Activated CD8-positive, alpha-beta T cell treated with anti-CD3 and anti-CD28 coated beads, Interleukin-2, amount 10 ng/mL, durations not matched to agents 7 days and 5 days (primary cell): ENCODE data around the gene HMG20A. TPM values are rescaled to one million over a fixed set of nuclear protein-coding genes. Genes with fewer than 3 reads are reported as not detected.

Source experiments
- ATAC-seq: fragments of 150-1000 bp; cut with Tn5 transposase; one replicate; pipeline ENCODE4 v1.10.0; 2021; ENCODE audit warnings: moderate library complexity
- CTCF ChIA-PET: fragments of 350-600 bp; sonication (Branson Sonifier 250); formaldehyde crosslinking; loops from one replicate; lab custom pipeline; 2021; ENCODE audit warnings: antibody characterized with exemption; lab: Charles Lee
- POLR2A ChIA-PET: fragments of 350-600 bp; sonication (Branson Sonifier 250); formaldehyde crosslinking; loops from one replicate; lab custom pipeline; 2021; ENCODE audit warnings: antibody characterized with exemption; lab: Charles Lee
- DNase-seq: peaks from one replicate; pipeline ENCODE4 v3.0.0-alpha.2; 2020
- H3K27ac Mint-ChIP-seq: one replicate; pipeline ENCODE4 v1.8.0; 2021; ENCODE audit warnings: mild to moderate bottlenecking, mixed read lengths
- H3K27me3 Mint-ChIP-seq: one replicate; pipeline ENCODE4 v1.8.0; 2021; ENCODE audit warnings: low read depth, mixed read lengths
- H3K36me3 Mint-ChIP-seq: one replicate; pipeline ENCODE4 v1.8.0; 2021; ENCODE audit warnings: low read depth, mixed read lengths
- H3K4me1 Mint-ChIP-seq: one replicate; pipeline ENCODE4 v1.8.0; 2021; ENCODE audit warnings: low read depth, mixed read lengths
- H3K4me3 Mint-ChIP-seq: one replicate; pipeline ENCODE4 v1.8.0; 2021; ENCODE audit warnings: mild to moderate bottlenecking, mixed read lengths
- H3K9me3 Mint-ChIP-seq: one replicate; pipeline ENCODE4 v1.8.0; 2022; ENCODE audit warnings: mixed read lengths; ENCODE audit not compliant: insufficient read depth
- total RNA-seq, 2 experiments: library from RNA; stranded (reverse); gene quantifications; one replicate each; pipeline ENCODE4 v1.2.3, GENCODE V29; 2021

HMG20A gene
- total RNA-seq, 2 experiments from 2014 or later, result 47.5 to 51.7 TPM

GRCh38 chr15:77513226-77513625 lies 92.5 kb downstream of the HMG20A start:
- ChIA-PET CTCF (no interaction called here), POLR2A (no interaction called here)
- peaks cover 7% of the 10 kb centered on the region for H3K4me1 Mint-ChIP-seq
- H3K27ac Mint-ChIP-seq, result no peak overlapping the region
- no peaks in the 10 kb centered on the region for H3K27me3 Mint-ChIP-seq
- no peak overlapping the region for H3K4me3 Mint-ChIP-seq
- no peaks in the 10 kb centered on the region for H3K36me3 Mint-ChIP-seq
- H3K9me3 Mint-ChIP-seq, result no peaks in the 10 kb centered on the region
- no peak for DNase-seq
- no peak for ATAC-seq

- H3K4me1 Mint-ChIP-seq, result no peaks in the 10 kb centered on the region
- H3K27ac Mint-ChIP-seq, result no peak overlapping the region
- ChIA-PET CTCF (interaction anchor here (1.4 kb wide), 1 partner anchor 18 kb away, joined by 4 read pairs; no protein-coding TSS in a partner anchor), POLR2A (no interaction called here)
- H3K9me3 Mint-ChIP-seq, result no peaks in the 10 kb centered on the region
- H3K4me3 Mint-ChIP-seq, result no peak overlapping the region
- H3K27me3 Mint-ChIP-seq, result no peaks in the 10 kb centered on the region
- H3K36me3 Mint-ChIP-seq, result no peaks in the 10 kb centered on the region
- no peak for DNase-seq
- ATAC-seq, result no peak
Observed at GRCh38 chr15:77514641-77515402, 94.1 kb downstream of the HMG20A start.

GRCh38 chr15:77515613-77516012 lies 94.9 kb downstream of the HMG20A start:
- Mint-ChIP-seq H3K4me3 (no peak overlapping the region), H3K27me3 (no peaks in the 10 kb centered on the region), H3K36me3 (no peaks in the 10 kb centered on the region), H3K27ac (no peak overlapping the region), H3K9me3 (no peaks in the 10 kb centered on the region), H3K4me1 (no peaks in the 10 kb centered on the region)
- ChIA-PET CTCF (no interaction called here), POLR2A (no interaction called here)
- ATAC-seq (no peak), DNase-seq (no peak)

GRCh38 chr15:77516076-77516475 lies 95.4 kb downstream of the HMG20A start:
- CTCF ChIA-PET, result no interaction called here

GRCh38 chr15:77516786-77517185 lies 96.1 kb downstream of the HMG20A start:
- ChIA-PET CTCF (no interaction called here), POLR2A (no interaction called here)
- no peak for DNase-seq
- H3K4me1 Mint-ChIP-seq, result no peaks in the 10 kb centered on the region
- no peak overlapping the region for H3K4me3 Mint-ChIP-seq
- ATAC-seq, result no peak
- H3K9me3 Mint-ChIP-seq, result no peaks in the 10 kb centered on the region
- no peak overlapping the region for H3K27ac Mint-ChIP-seq
- H3K36me3 Mint-ChIP-seq, result no peaks in the 10 kb centered on the region
- H3K27me3 Mint-ChIP-seq, result peaks cover 2% of the 10 kb centered on the region

More at GRCh38 chr15:77516076-77516475, 95.4 kb downstream of the HMG20A start:
- Mint-ChIP-seq H3K9me3 (no peaks in the 10 kb centered on the region), H3K27ac (no peak overlapping the region), H3K4me3 (no peak overlapping the region), H3K36me3 (no peaks in the 10 kb centered on the region), H3K4me1 (no peaks in the 10 kb centered on the region), H3K27me3 (no peaks in the 10 kb centered on the region)
- POLR2A ChIA-PET, result no interaction called here
- no peak for ATAC-seq
- no peak for DNase-seq

- ChIA-PET POLR2A (no interaction called here), CTCF (interaction anchor here (1.3 kb wide), 1 partner anchor 25 kb away, joined by 6 read pairs; no protein-coding TSS in a partner anchor)
- Mint-ChIP-seq H3K4me1 (no peaks in the 10 kb centered on the region), H3K27ac (no peak overlapping the region), H3K4me3 (no peak overlapping the region), H3K27me3 (peaks cover 5% of the 10 kb centered on the region), H3K36me3 (no peaks in the 10 kb centered on the region), H3K9me3 (no peaks in the 10 kb centered on the region)
- no peak for DNase-seq
- ATAC-seq, result no peak
Observed at GRCh38 chr15:77517579-77517978, 96.9 kb downstream of the HMG20A start.

- Mint-ChIP-seq H3K27ac (no peak overlapping the region), H3K36me3 (no peaks in the 10 kb centered on the region), H3K9me3 (no peaks in the 10 kb centered on the region), H3K27me3 (peaks cover 5% of the 10 kb centered on the region), H3K4me3 (no peak overlapping the region), H3K4me1 (no peaks in the 10 kb centered on the region)
- ChIA-PET CTCF (interaction anchor here (1.2 to 1.3 kb wide), 2 partner anchors 24 to 411 kb away, joined by 3 to 6 read pairs; no protein-coding TSS in a partner anchor), POLR2A (no interaction called here)
- DNase-seq (no peak), ATAC-seq (no peak)
Observed at GRCh38 chr15:77518458-77518857, 97.8 kb downstream of the HMG20A start.

- ATAC-seq, result no peak
- Mint-ChIP-seq H3K27me3 (peaks cover 5% of the 10 kb centered on the region), H3K27ac (no peak overlapping the region), H3K36me3 (no peaks in the 10 kb centered on the region), H3K9me3 (no peaks in the 10 kb centered on the region), H3K4me1 (no peaks in the 10 kb centered on the region), H3K4me3 (no peak overlapping the region)
- no peak for DNase-seq
- ChIA-PET CTCF (interaction anchor here (0.9 to 1.2 kb wide), 2 partner anchors 23 to 413 kb away, joined by 3 read pairs; no protein-coding TSS in a partner anchor), POLR2A (no interaction called here)
Observed at GRCh38 chr15:77519540-77519939, 98.9 kb downstream of the HMG20A start.

GRCh38 chr15:77521206-77521605 lies 100.5 kb downstream of the HMG20A start:
- CTCF ChIA-PET, result interaction anchor here (1.5 kb wide), 1 partner anchor 22 kb away, joined by 5 read pairs; no protein-coding TSS in a partner anchor
- ATAC-seq (no peak), DNase-seq (no peak)
- no peaks in the 10 kb centered on the region for H3K36me3 Mint-ChIP-seq
- H3K4me3 Mint-ChIP-seq, result no peak overlapping the region
- peaks cover 5% of the 10 kb centered on the region for H3K27me3 Mint-ChIP-seq
- H3K9me3 Mint-ChIP-seq, result no peaks in the 10 kb centered on the region
- POLR2A ChIA-PET, result interaction anchor here (1.1 kb wide), 1 partner anchor 18 kb away, joined by 9 read pairs; no protein-coding TSS in a partner anchor
- no peaks in the 10 kb centered on the region for H3K4me1 Mint-ChIP-seq
- H3K27ac Mint-ChIP-seq, result no peak overlapping the region

GRCh38 chr15:77525400-77525811 lies 104.7 kb downstream of the HMG20A start:
- ChIA-PET CTCF (no interaction called here), POLR2A (no interaction called here)
- no peak for ATAC-seq
- peaks cover 5% of the 10 kb centered on the region for H3K27me3 Mint-ChIP-seq
- H3K36me3 Mint-ChIP-seq, result no peaks in the 10 kb centered on the region
- no peaks in the 10 kb centered on the region for H3K9me3 Mint-ChIP-seq
- H3K4me3 Mint-ChIP-seq, result no peak overlapping the region
- no peak for DNase-seq
- H3K27ac Mint-ChIP-seq, result no peak overlapping the region
- H3K4me1 Mint-ChIP-seq, result no peaks in the 10 kb centered on the region

- ChIA-PET CTCF (interaction anchor here (0.7 kb wide), 1 partner anchor 17 kb away, joined by 3 read pairs; no protein-coding TSS in a partner anchor), POLR2A (no interaction called here)
- no peaks in the 10 kb centered on the region for H3K4me1 Mint-ChIP-seq
- H3K4me3 Mint-ChIP-seq, result no peak overlapping the region
- DNase-seq (no peak), ATAC-seq (no peak)
- no peaks in the 10 kb centered on the region for H3K36me3 Mint-ChIP-seq
- H3K27ac Mint-ChIP-seq, result no peak overlapping the region
- H3K9me3 Mint-ChIP-seq, result no peaks in the 10 kb centered on the region
- peaks cover 5% of the 10 kb centered on the region for H3K27me3 Mint-ChIP-seq
Observed at GRCh38 chr15:77525907-77526594, 105.4 kb downstream of the HMG20A start.
